ENCODE data around the gene TRABD. TPM values are rescaled to one million over a fixed set of nuclear protein-coding genes. Genes with fewer than 3 reads are reported as not detected.

TRABD gene
- total RNA-seq, 1 donor from 2014 or later, result 44.4 TPM

GRCh38 chr22:50183141-50183971 lies 2.4 kb upstream of the TRABD start:
- H3K27me3 Mint-ChIP-seq (ENCODE audit: low read depth), result no peaks in the 10 kb centered on the region
- H3K4me1 Mint-ChIP-seq, result peaks cover 11% of the 10 kb centered on the region
- no peak for TF ChIP-seq CTCF (IDR thresholded peaks at IDR 0.05; ENCODE audit: unreplicated experiment)
- H3K36me3 Mint-ChIP-seq, result no peaks in the 10 kb centered on the region
- no peak for DNase-seq (ENCODE audit: low spot score in 2 of 2, unreplicated experiment in 2 of 2)
- H3K27ac Mint-ChIP-seq, result peak overlapping the region; percentile 59
- no peaks in the 10 kb centered on the region for H3K9me3 Mint-ChIP-seq
- H3K4me3 Mint-ChIP-seq, result no peak overlapping the region

- Mint-ChIP-seq H3K27me3 (ENCODE audit: low read depth) (no peaks in the 10 kb centered on the region), H3K4me3 (peak overlapping the region; percentile 59), H3K27ac (peak overlapping the region; percentile 59), H3K9me3 (no peaks in the 10 kb centered on the region), H3K36me3 (no peaks in the 10 kb centered on the region), H3K4me1 (peaks cover 12% of the 10 kb centered on the region)
- TF ChIP-seq CTCF (IDR thresholded peaks at IDR 0.05; ENCODE audit: unreplicated experiment), result no peak
- DNase-seq (ENCODE audit: low spot score in 2 of 2, unreplicated experiment in 2 of 2), result no peak
These were observed 1.5 kb upstream of the TRABD start for GRCh38 chr22:50184004-50184901.

- H3K27me3 Mint-ChIP-seq (ENCODE audit: low read depth), result no peaks in the 10 kb centered on the region
- H3K36me3 Mint-ChIP-seq, result no peaks in the 10 kb centered on the region
- no peaks in the 10 kb centered on the region for H3K9me3 Mint-ChIP-seq
- DNase-seq (ENCODE audit: low spot score in 2 of 2, unreplicated experiment in 2 of 2), result no peak
- H3K4me1 Mint-ChIP-seq, result peaks cover 19% of the 10 kb centered on the region
- H3K27ac Mint-ChIP-seq, result no peak overlapping the region
- no peak overlapping the region for H3K4me3 Mint-ChIP-seq
- TF ChIP-seq CTCF (IDR thresholded peaks at IDR 0.05; ENCODE audit: unreplicated experiment), result no peak
These were observed 775 bp upstream of the TRABD start for GRCh38 chr22:50184902-50185374.

- no peaks in the 10 kb centered on the region for H3K27me3 Mint-ChIP-seq (ENCODE audit: low read depth)
- DNase-seq (ENCODE audit: low spot score in 2 of 2, unreplicated experiment in 2 of 2), result no peak
- H3K27ac Mint-ChIP-seq, result peak overlapping the region; percentile 96
- H3K4me3 Mint-ChIP-seq, result peak overlapping the region; percentile 94
- no peak for TF ChIP-seq CTCF (IDR thresholded peaks at IDR 0.05; ENCODE audit: unreplicated experiment)
- H3K4me1 Mint-ChIP-seq, result peaks cover 28% of the 10 kb centered on the region
- no peaks in the 10 kb centered on the region for H3K36me3 Mint-ChIP-seq
- H3K9me3 Mint-ChIP-seq, result no peaks in the 10 kb centered on the region
These were observed 535 bp downstream of the TRABD start for GRCh38 chr22:50186181-50186714.

- H3K4me1 Mint-ChIP-seq, result peaks cover 32% of the 10 kb centered on the region
- H3K4me3 Mint-ChIP-seq, result peak overlapping the region; percentile 94
- H3K9me3 Mint-ChIP-seq, result no peaks in the 10 kb centered on the region
- H3K27ac Mint-ChIP-seq, result peak overlapping the region; percentile 96
- no peak for DNase-seq (ENCODE audit: low spot score in 2 of 2, unreplicated experiment in 2 of 2)
- H3K27me3 Mint-ChIP-seq (ENCODE audit: low read depth), result no peaks in the 10 kb centered on the region
- H3K36me3 Mint-ChIP-seq, result no peaks in the 10 kb centered on the region
- TF ChIP-seq CTCF (IDR thresholded peaks at IDR 0.05; ENCODE audit: unreplicated experiment), result no peak
These were observed 1.2 kb downstream of the TRABD start for GRCh38 chr22:50186761-50187523.
